OCI-LY1 (cell line): ENCODE results near the gene SMPD3.

Source experiments
- H2AFZ ChIP-seq: fragments of 200-600 bp; sonication (generic), shearing (Covaris generic); 2 replicates; pipeline ENCODE4 v1.6.0; 2014; ENCODE audit warnings: antibody characterized with exemption, mild to moderate bottlenecking, low read length
- H3F3A ChIP-seq: fragments of 200-600 bp; sonication (generic), shearing (Covaris generic); 2 replicates; pipeline ENCODE4 v1.6.0; 2014; ENCODE audit warnings: mild to moderate bottlenecking, antibody characterized with exemption, low read length, moderate library complexity; ENCODE audit not compliant: insufficient read depth
- H3K27ac ChIP-seq: fragments of 200-600 bp; sonication (generic); 2 replicates; pipeline ENCODE4 v1.5.1; 2014; ENCODE audit warnings: low read length, mixed run types, mild to moderate bottlenecking, low read depth; ENCODE audit not compliant: poor library complexity, severe bottlenecking
- H3K27me3 ChIP-seq: fragments of 200-600 bp; sonication (generic); 2 replicates; pipeline ENCODE4 v1.6.0; 2014; ENCODE audit warnings: antibody characterized with exemption, mild to moderate bottlenecking, low read length, moderate library complexity; ENCODE audit not compliant: insufficient read depth
- H3K36me3 ChIP-seq: fragments of 200-600 bp; sonication (generic); 2 replicates; pipeline ENCODE4 v1.6.1; 2014; ENCODE audit warnings: mild to moderate bottlenecking, antibody characterized with exemption, low read length, moderate library complexity, mixed read lengths; ENCODE audit not compliant: insufficient read depth
- H3K4me1 ChIP-seq: fragments of 200-600 bp; sonication (generic); 2 replicates; pipeline ENCODE4 v1.5.1; 2014; ENCODE audit warnings: mild to moderate bottlenecking, low read length, moderate library complexity; ENCODE audit not compliant: insufficient read depth, severe bottlenecking
- H3K4me2 ChIP-seq: fragments of 200-600 bp; sonication (generic), shearing (Covaris generic); 2 replicates; pipeline ENCODE4 v1.6.1; 2014; ENCODE audit warnings: low read length
- H3K4me3 ChIP-seq: fragments of 200-600 bp; sonication (generic); 2 replicates; pipeline ENCODE4 v1.5.1; 2014; ENCODE audit warnings: low read length, low read depth, mild to moderate bottlenecking, mixed read lengths; ENCODE audit not compliant: poor library complexity, severe bottlenecking
- H3K79me2 ChIP-seq: fragments of 200-600 bp; shearing (Covaris generic); 2 replicates; pipeline ENCODE4 v1.6.1; 2016; ENCODE audit warnings: mixed run types, low read length, mixed read lengths; ENCODE audit not compliant: insufficient read depth
- H3K9ac ChIP-seq: fragments of 200-600 bp; sonication (generic), shearing (Covaris generic); 2 replicates; pipeline ENCODE4 v1.6.1; 2014; ENCODE audit warnings: mild to moderate bottlenecking, low read length, mixed read lengths
- H3K9me2 ChIP-seq: fragments of 200-600 bp; sonication (generic), shearing (Covaris generic); 2 replicates; pipeline ENCODE4 v1.6.1; 2014; ENCODE audit warnings: low read depth, mild to moderate bottlenecking, low read length, mixed read lengths
- H3K9me3 ChIP-seq: fragments of 200-600 bp; shearing (Covaris generic); 2 replicates; pipeline ENCODE4 v1.6.1; 2014; ENCODE audit warnings: low read length, mixed read lengths
- H4K20me1 ChIP-seq: fragments of 200-600 bp; sonication (generic), shearing (Covaris generic); 2 replicates; pipeline ENCODE4 v1.6.0; 2016; ENCODE audit warnings: mild to moderate bottlenecking, low read length; ENCODE audit not compliant: insufficient read depth
- CTCF ChIP-seq: fragments of 200-600 bp; sonication (generic), shearing (Covaris generic); IDR thresholded peaks from 2 replicates; pipeline ENCODE4 v1.5.1; 2017; ENCODE audit warnings: mild to moderate bottlenecking, antibody characterized with exemption, low read length, moderate library complexity, mixed read lengths
- EZH2 ChIP-seq: fragments of 200-600 bp; sonication (generic), shearing (Covaris generic); IDR thresholded peaks from 2 replicates; pipeline ENCODE4 v1.8.0; 2017; ENCODE audit warnings: borderline replicate concordance, mixed run types, mild to moderate bottlenecking, antibody characterized with exemption, low read length, moderate library complexity, mixed read lengths

Gene SMPD3

GRCh38 chr16:68401871-68402747, 46.2 kb downstream of the SMPD3 start:
- no peaks in the 10 kb centered on the region for H3K9me3 ChIP-seq
- H2AFZ ChIP-seq: no peak overlapping the region
- H3K4me1 ChIP-seq: peaks cover 9% of the 10 kb centered on the region
- no peak overlapping the region for H3K27ac ChIP-seq
- H3K4me2 ChIP-seq: no peak overlapping the region
- no peaks in the 10 kb centered on the region for H4K20me1 ChIP-seq
- no peaks in the 10 kb centered on the region for H3F3A ChIP-seq
- no peaks in the 10 kb centered on the region for H3K9me2 ChIP-seq
- no peak overlapping the region for H3K4me3 ChIP-seq
- H3K9ac ChIP-seq: no peak overlapping the region
- no peaks in the 10 kb centered on the region for H3K79me2 ChIP-seq
- H3K36me3 ChIP-seq: no peaks in the 10 kb centered on the region
- TF ChIP-seq CTCF: no peak
- no peak for TF ChIP-seq EZH2
- H3K27me3 ChIP-seq: no peaks in the 10 kb centered on the region; the same call in 1 of the 2 replicates

GRCh38 chr16:68400924-68401460, 47.3 kb downstream of the SMPD3 start:
- H3K27ac ChIP-seq: no peak overlapping the region
- H3K27me3 ChIP-seq: no peaks in the 10 kb centered on the region; the same call in 1 of the 2 replicates

More at GRCh38 chr16:68400924-68401460, 47.3 kb downstream of the SMPD3 start:
- H3K36me3 ChIP-seq: no peaks in the 10 kb centered on the region
- no peak overlapping the region for H3K4me2 ChIP-seq
- H3K4me1 ChIP-seq: no peaks in the 10 kb centered on the region
- no peak overlapping the region for H3K4me3 ChIP-seq
- H4K20me1 ChIP-seq: no peaks in the 10 kb centered on the region
- H2AFZ ChIP-seq: no peak overlapping the region
- H3K9me2 ChIP-seq: no peaks in the 10 kb centered on the region
- TF ChIP-seq EZH2 (no peak), CTCF (no peak)
- no peaks in the 10 kb centered on the region for H3F3A ChIP-seq
- H3K9ac ChIP-seq: no peak overlapping the region
- no peaks in the 10 kb centered on the region for H3K79me2 ChIP-seq
- H3K9me3 ChIP-seq: no peaks in the 10 kb centered on the region
